HEK293 (cell line): ENCODE results near the gene EVA1C.

Experiments used
- FEZF1 ChIP-seq: fragments of 450-650 bp; formaldehyde crosslinking; IDR thresholded peaks from 2 replicates; pipeline ENCODE4 v1.5.1; 2016; ENCODE audit warnings: missing biosample characterization, missing genetic modification characterization
- GLI2 ChIP-seq: fragments of 450-650 bp; formaldehyde crosslinking; IDR thresholded peaks from 2 replicates; pipeline ENCODE4; 2017; ENCODE audit warnings: missing biosample characterization, missing genetic modification characterization, low read depth, borderline replicate concordance
- GLIS1 ChIP-seq: fragments of 450-650 bp; formaldehyde crosslinking; IDR thresholded peaks from 2 replicates; pipeline ENCODE4 v1.5.1; 2016; ENCODE audit warnings: missing biosample characterization, missing genetic modification characterization
- MZF1 ChIP-seq: fragments of 450-650 bp; formaldehyde crosslinking; IDR thresholded peaks from 2 replicates; pipeline ENCODE4 v1.5.1; 2017; ENCODE audit warnings: missing biosample characterization, missing genetic modification characterization, borderline replicate concordance
- ZBTB17 ChIP-seq: fragments of 450-650 bp; formaldehyde crosslinking; IDR thresholded peaks from 2 replicates; pipeline ENCODE4 v1.5.1; 2016; ENCODE audit warnings: missing biosample characterization, missing genetic modification characterization
- ZBTB8A ChIP-seq: fragments of 450-650 bp; formaldehyde crosslinking; IDR thresholded peaks from 2 replicates; pipeline ENCODE4 v1.5.1; 2016; ENCODE audit warnings: missing biosample characterization, missing genetic modification characterization
- ZNF2 ChIP-seq: fragments of 450-650 bp; formaldehyde crosslinking; IDR thresholded peaks from 2 replicates; pipeline ENCODE4 v1.5.1; 2016; ENCODE audit warnings: missing biosample characterization, missing genetic modification characterization
- ZNF214 ChIP-seq: fragments of 450-650 bp; formaldehyde crosslinking; IDR thresholded peaks from 2 replicates; pipeline ENCODE4 v1.5.1; 2017; ENCODE audit warnings: missing biosample characterization, mild to moderate bottlenecking, missing genetic modification characterization, borderline replicate concordance
- ZNF324 ChIP-seq: fragments of 450-650 bp; formaldehyde crosslinking; IDR thresholded peaks from 2 replicates; pipeline ENCODE4 v1.5.1; 2016; ENCODE audit warnings: missing biosample characterization, missing genetic modification characterization
- ZNF350 ChIP-seq: fragments of 450-650 bp; formaldehyde crosslinking; IDR thresholded peaks from 2 replicates; pipeline ENCODE4 v1.5.0; 2017; ENCODE audit warnings: missing biosample characterization, mild to moderate bottlenecking, missing genetic modification characterization
- ZNF391 ChIP-seq: fragments of 450-650 bp; formaldehyde crosslinking; IDR thresholded peaks from 2 replicates; pipeline ENCODE4 v1.5.1; 2016; ENCODE audit warnings: low read depth, missing biosample characterization, missing genetic modification characterization, borderline replicate concordance
- ZNF423 ChIP-seq: fragments of 450-650 bp; formaldehyde crosslinking; IDR thresholded peaks from 2 replicates; pipeline ENCODE4 v1.5.1; 2016; ENCODE audit warnings: missing biosample characterization, missing genetic modification characterization
- ZNF558 ChIP-seq: fragments of 450-650 bp; formaldehyde crosslinking; IDR thresholded peaks from 2 replicates; pipeline ENCODE4 v1.5.1; 2016; ENCODE audit warnings: missing biosample characterization, missing genetic modification characterization
- ZNF626 ChIP-seq: fragments of 450-650 bp; sonication (Bioruptor Pico); formaldehyde crosslinking; IDR thresholded peaks from 2 replicates; pipeline ENCODE4 v1.5.1; 2018; ENCODE audit warnings: missing biosample characterization, missing genetic modification characterization, inconsistent platforms
- ZNF664 ChIP-seq: fragments of 450-650 bp; formaldehyde crosslinking; IDR thresholded peaks from 2 replicates; pipeline ENCODE4 v1.5.1; 2016; ENCODE audit warnings: missing biosample characterization, missing genetic modification characterization
- ZNF785 ChIP-seq: fragments of 450-650 bp; formaldehyde crosslinking; IDR thresholded peaks from 2 replicates; pipeline ENCODE4 v1.5.1; 2016; ENCODE audit warnings: missing biosample characterization, missing genetic modification characterization
- TF ChIP-seq, protein P1 (sequence below): fragments of 450-650 bp; formaldehyde crosslinking; IDR thresholded peaks from 2 replicates; pipeline ENCODE4 v1.5.1; 2016; ENCODE audit warnings: missing biosample characterization, missing genetic modification characterization, low read depth
- TF ChIP-seq, protein P2 (sequence below): fragments of 450-650 bp; formaldehyde crosslinking; IDR thresholded peaks from 2 replicates; pipeline ENCODE4 v1.5.1; 2016; ENCODE audit warnings: missing biosample characterization, missing genetic modification characterization
- TF ChIP-seq, protein P3 (sequence below): fragments of 450-650 bp; formaldehyde crosslinking; IDR thresholded peaks from 2 replicates; pipeline ENCODE4 v1.5.1; 2016; ENCODE audit warnings: missing biosample characterization, missing genetic modification characterization
- TF ChIP-seq, protein P4 (sequence below): fragments of 450-650 bp; formaldehyde crosslinking; IDR thresholded peaks from 2 replicates; pipeline ENCODE4 v1.5.1; 2016; ENCODE audit warnings: missing biosample characterization, missing genetic modification characterization
- TF ChIP-seq, protein P5 (sequence below): fragments of 450-650 bp; formaldehyde crosslinking; IDR thresholded peaks from 2 replicates; pipeline ENCODE4 v1.5.1; 2017; ENCODE audit warnings: missing biosample characterization, missing genetic modification characterization
- TF ChIP-seq, protein P6 (sequence below): fragments of 450-650 bp; formaldehyde crosslinking; IDR thresholded peaks from 2 replicates; pipeline ENCODE4 v1.5.1; 2016; ENCODE audit warnings: missing biosample characterization, missing genetic modification characterization, borderline replicate concordance
- TF ChIP-seq, protein P7 (sequence below): fragments of 450-650 bp; formaldehyde crosslinking; IDR thresholded peaks from 2 replicates; pipeline ENCODE4 v1.5.1; 2016; ENCODE audit warnings: missing biosample characterization, missing genetic modification characterization

Gene EVA1C

DNA sequence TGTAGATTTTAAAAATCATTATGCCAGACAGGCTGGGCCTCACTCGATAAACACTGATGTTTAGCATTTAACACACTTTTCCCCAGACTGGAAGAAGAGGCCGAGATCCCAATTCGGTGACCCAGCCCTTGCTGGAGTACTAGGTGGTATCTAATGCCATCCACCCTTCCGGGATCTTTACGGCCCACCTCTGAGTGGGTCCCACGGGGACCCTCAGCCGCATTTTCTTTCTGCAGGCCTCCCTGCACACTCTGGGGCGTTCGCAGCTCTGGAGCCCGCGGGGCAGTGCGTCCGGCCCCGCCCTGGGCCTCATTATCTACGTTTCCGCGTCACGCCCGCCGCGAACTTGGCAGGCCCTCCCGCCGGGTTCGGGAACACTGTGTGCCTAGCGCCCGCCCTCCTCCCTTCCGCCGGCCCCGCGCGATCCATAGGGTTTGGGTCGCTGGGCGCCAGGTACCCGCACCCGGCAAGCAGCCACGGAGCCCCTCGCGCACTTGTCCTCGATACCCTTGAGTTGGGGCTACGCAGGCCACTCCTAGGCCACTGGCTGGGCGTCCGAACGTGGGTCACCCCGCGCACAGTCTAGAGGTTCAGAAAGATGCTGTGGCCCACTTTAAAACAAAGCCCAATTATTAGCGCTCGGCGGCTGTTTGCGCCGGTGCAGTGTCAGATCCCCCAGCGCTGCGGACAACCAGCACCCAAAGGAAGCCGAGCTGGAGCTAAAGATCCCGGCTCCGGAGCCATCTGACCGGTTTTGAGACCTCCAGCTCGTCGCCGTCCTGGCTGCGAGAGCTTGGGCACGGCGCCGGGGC, 950 bp upstream of the EVA1C start (continued):
- TF ChIP-seq, protein P1, sequence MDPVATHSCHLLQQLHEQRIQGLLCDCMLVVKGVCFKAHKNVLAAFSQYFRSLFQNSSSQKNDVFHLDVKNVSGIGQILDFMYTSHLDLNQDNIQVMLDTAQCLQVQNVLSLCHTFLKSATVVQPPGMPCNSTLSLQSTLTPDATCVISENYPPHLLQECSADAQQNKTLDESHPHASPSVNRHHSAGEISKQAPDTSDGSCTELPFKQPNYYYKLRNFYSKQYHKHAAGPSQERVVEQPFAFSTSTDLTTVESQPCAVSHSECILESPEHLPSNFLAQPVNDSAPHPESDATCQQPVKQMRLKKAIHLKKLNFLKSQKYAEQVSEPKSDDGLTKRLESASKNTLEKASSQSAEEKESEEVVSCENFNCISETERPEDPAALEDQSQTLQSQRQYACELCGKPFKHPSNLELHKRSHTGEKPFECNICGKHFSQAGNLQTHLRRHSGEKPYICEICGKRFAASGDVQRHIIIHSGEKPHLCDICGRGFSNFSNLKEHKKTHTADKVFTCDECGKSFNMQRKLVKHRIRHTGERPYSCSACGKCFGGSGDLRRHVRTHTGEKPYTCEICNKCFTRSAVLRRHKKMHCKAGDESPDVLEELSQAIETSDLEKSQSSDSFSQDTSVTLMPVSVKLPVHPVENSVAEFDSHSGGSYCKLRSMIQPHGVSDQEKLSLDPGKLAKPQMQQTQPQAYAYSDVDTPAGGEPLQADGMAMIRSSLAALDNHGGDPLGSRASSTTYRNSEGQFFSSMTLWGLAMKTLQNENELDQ (tag by site-specific recombination) = no peak
- TF ChIP-seq, protein P2, sequence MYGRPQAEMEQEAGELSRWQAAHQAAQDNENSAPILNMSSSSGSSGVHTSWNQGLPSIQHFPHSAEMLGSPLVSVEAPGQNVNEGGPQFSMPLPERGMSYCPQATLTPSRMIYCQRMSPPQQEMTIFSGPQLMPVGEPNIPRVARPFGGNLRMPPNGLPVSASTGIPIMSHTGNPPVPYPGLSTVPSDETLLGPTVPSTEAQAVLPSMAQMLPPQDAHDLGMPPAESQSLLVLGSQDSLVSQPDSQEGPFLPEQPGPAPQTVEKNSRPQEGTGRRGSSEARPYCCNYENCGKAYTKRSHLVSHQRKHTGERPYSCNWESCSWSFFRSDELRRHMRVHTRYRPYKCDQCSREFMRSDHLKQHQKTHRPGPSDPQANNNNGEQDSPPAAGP (tag by site-specific recombination) = 0 out of 2 replicates have a peak, but pooled peaks have one; percentile 44
- TF ChIP-seq ZNF626 (tag by site-specific recombination) (no peak), ZNF324 (tag by site-specific recombination) (peak; percentile 56; the same call in 1 of the 2 replicates), FEZF1 (no peak), ZNF664 (tag by site-specific recombination) (no peak), ZNF391 (tag by site-specific recombination) (no peak), ZNF558 (tag by site-specific recombination) (no peak), MZF1 (tag by site-specific recombination) (no peak), ZBTB17 (tag by site-specific recombination) (peak; percentile 69), GLIS1 (tag by site-specific recombination) (peak; percentile 62), GLI2 (tag by site-specific recombination) (no peak), ZBTB8A (tag by site-specific recombination) (peak; percentile 91), ZNF785 (tag by site-specific recombination) (no peak), ZNF423 (tag by site-specific recombination) (0 out of 2 replicates have a peak, but pooled peaks have one; percentile 4), ZNF350 (tag by site-specific recombination) (no peak), ZNF214 (no peak), ZNF2 (tag by site-specific recombination) (0 out of 2 replicates have a peak, but pooled peaks have one; percentile 28)
- TF ChIP-seq, protein P3, sequence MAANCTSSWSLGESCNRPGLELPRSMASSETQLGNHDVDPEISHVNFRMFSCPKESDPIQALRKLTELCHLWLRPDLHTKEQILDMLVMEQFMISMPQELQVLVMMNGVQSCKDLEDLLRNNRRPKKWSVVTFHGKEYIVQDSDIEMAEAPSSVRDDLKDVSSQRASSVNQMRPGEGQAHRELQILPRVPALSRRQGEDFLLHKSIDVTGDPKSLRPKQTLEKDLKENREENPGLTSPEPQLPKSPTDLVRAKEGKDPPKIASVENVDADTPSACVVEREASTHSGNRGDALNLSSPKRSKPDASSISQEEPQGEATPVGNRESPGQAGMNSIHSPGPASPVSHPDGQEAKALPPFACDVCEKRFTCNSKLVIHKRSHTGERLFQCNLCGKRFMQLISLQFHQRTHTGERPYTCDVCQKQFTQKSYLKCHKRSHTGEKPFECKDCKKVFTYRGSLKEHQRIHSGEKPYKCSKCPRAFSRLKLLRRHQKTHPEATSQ (tag by site-specific recombination) = peak; percentile 57; the same call in 1 of the 2 replicates
- TF ChIP-seq, protein P4, sequence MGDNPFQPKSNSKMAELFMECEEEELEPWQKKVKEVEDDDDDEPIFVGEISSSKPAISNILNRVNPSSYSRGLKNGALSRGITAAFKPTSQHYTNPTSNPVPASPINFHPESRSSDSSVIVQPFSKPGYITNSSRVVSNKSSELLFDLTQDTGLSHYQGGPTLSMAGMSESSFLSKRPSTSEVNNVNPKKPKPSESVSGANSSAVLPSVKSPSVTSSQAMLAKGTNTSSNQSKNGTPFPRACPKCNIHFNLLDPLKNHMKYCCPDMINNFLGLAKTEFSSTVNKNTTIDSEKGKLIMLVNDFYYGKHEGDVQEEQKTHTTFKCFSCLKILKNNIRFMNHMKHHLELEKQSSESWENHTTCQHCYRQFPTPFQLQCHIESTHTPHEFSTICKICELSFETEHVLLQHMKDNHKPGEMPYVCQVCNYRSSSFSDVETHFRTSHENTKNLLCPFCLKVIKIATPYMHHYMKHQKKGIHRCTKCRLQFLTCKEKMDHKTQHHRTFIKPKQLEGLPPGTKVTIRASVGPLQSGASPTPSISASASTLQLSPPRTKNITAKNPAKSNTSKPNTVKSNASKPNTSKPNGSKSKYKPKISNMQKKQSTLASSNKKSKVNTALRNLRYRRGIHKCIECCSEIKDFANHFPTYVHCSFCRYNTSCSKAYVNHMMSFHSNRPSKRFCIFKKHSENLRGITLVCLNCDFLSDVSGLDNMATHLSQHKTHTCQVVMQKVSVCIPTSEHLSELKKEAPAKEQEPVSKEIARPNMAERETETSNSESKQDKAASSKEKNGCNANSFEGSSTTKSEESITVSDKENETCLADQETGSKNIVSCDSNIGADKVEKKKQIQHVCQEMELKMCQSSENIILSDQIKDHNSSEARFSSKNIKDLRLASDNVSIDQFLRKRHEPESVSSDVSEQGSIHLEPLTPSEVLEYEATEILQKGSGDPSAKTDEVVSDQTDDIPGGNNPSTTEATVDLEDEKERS (tag by site-specific recombination) = no peak
- TF ChIP-seq, protein P5, sequence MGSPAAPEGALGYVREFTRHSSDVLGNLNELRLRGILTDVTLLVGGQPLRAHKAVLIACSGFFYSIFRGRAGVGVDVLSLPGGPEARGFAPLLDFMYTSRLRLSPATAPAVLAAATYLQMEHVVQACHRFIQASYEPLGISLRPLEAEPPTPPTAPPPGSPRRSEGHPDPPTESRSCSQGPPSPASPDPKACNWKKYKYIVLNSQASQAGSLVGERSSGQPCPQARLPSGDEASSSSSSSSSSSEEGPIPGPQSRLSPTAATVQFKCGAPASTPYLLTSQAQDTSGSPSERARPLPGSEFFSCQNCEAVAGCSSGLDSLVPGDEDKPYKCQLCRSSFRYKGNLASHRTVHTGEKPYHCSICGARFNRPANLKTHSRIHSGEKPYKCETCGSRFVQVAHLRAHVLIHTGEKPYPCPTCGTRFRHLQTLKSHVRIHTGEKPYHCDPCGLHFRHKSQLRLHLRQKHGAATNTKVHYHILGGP (tag by site-specific recombination) = no peak
- TF ChIP-seq, protein P6, sequence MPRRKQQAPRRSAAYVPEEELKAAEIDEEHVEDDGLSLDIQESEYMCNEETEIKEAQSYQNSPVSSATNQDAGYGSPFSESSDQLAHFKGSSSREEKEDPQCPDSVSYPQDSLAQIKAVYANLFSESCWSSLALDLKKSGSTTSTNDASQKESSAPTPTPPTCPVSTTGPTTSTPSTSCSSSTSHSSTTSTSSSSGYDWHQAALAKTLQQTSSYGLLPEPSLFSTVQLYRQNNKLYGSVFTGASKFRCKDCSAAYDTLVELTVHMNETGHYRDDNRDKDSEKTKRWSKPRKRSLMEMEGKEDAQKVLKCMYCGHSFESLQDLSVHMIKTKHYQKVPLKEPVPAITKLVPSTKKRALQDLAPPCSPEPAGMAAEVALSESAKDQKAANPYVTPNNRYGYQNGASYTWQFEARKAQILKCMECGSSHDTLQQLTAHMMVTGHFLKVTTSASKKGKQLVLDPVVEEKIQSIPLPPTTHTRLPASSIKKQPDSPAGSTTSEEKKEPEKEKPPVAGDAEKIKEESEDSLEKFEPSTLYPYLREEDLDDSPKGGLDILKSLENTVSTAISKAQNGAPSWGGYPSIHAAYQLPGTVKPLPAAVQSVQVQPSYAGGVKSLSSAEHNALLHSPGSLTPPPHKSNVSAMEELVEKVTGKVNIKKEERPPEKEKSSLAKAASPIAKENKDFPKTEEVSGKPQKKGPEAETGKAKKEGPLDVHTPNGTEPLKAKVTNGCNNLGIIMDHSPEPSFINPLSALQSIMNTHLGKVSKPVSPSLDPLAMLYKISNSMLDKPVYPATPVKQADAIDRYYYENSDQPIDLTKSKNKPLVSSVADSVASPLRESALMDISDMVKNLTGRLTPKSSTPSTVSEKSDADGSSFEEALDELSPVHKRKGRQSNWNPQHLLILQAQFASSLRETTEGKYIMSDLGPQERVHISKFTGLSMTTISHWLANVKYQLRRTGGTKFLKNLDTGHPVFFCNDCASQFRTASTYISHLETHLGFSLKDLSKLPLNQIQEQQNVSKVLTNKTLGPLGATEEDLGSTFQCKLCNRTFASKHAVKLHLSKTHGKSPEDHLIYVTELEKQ (tag by site-specific recombination) = no peak
- TF ChIP-seq, protein P7, sequence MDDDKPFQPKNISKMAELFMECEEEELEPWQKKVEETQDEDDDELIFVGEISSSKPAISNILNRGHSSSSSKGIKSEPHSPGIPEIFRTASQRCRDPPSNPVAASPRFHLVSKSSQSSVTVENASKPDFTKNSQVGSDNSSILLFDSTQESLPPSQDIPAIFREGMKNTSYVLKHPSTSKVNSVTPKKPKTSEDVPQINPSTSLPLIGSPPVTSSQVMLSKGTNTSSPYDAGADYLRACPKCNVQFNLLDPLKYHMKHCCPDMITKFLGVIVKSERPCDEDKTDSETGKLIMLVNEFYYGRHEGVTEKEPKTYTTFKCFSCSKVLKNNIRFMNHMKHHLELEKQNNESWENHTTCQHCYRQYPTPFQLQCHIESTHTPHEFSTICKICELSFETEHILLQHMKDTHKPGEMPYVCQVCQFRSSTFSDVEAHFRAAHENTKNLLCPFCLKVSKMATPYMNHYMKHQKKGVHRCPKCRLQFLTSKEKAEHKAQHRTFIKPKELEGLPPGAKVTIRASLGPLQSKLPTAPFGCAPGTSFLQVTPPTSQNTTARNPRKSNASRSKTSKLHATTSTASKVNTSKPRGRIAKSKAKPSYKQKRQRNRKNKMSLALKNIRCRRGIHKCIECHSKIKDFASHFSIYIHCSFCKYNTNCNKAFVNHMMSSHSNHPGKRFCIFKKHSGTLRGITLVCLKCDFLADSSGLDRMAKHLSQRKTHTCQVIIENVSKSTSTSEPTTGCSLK (tag by site-specific recombination) = no peak
